ENCODE data around the gene HELZ. TPM values are rescaled to one million over a fixed set of nuclear protein-coding genes. Genes with fewer than 3 reads are reported as not detected.
"Not testable (repeated sequence)": the region's sequence is repeated elsewhere in the genome, so short reads cannot be mapped to it uniquely, and the experiment has no call there.

HELZ gene
- total RNA-seq, 2 experiments from 2014 or later: 55.3 to 58.0 TPM

DNA sequence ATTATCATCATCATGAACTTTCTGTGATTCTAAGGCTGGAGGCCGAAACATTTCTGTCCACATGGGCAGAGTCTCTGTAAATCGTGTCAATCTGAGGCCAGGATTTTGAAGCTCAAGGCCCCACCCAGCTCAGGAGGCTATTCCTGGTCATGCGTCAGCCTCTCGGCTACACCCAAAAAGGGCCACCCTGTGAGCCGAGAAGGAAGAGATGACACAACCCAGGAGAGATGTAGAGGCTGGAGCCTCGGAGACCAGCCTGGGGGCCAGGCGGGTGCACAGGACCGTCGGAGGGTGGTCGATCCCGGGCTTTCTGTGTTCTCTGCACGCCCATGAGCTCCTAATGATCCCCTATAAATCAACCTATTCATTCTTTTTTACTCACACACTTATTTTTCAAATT lies 201.7 kb downstream of the HELZ start:
- H3K36me3 Mint-ChIP-seq (ENCODE audit: low read depth): peaks cover 5% of the 10 kb centered on the region
- H3K9me3 Mint-ChIP-seq (ENCODE audit: low read depth): peaks cover 8% of the 10 kb centered on the region
- no peak for DNase-seq
- intact Hi-C loops (cut with DNase I, micrococcal nuclease): no loop called here
- H3K27me3 Mint-ChIP-seq: no peaks in the 10 kb centered on the region
- POLR2A ChIA-PET: no interaction called here
- CTCF ChIA-PET: interaction anchor here (0.6 kb wide), 1 partner anchor 312 kb away, joined by 3 read pairs; no protein-coding TSS in a partner anchor
- no peaks in the 10 kb centered on the region for H3K4me1 Mint-ChIP-seq
- ATAC-seq: no peak
- H3K4me3 Mint-ChIP-seq: no peak overlapping the region
- H3K27ac Mint-ChIP-seq: no peak overlapping the region

DNA sequence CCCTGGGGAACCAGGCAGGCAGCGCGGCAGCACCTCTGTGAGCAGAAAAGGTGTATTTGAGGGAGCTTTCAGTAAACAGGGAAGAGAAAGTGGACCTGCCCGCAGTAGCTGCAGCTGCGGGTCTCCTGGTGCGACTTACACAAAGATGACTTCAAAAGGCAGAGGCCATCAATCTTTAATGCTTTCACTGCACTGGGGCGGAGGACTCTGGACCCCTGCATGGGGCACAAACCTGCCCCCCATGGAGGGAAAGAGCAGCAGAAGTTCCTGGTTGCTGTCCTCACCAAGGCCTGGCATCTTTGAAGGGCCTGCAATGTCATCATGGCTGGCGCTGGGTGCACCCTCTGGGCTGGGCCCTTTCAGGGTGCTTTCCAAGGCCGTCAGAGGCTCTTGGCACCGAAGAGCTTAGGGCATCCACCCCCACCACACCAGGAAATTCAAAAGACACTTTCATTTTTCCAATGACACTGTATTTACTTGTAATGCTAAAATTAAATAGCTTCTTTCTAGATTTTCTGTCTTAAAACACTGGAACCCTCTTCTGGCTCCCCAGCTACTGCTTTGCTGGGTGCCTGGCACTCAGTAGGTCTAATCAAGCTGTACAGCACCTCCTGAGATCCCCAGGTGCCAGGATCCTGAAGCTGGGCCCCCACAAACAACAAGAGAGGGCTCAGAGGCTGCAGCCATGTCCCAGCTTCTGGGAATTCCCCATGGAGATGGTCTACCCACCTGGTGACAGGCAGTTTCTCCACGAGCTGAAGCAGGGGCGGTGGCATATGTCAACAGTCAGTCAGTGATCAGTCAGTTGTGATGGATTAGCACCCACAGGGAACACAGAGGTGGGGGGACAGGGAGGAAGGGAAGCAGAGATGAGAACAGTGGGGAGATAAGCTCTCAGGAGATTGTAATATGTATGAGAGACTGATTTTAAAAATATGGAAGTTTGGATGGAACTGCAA lies 202.8 kb downstream of the HELZ start:
- Mint-ChIP-seq H3K4me3 (no peak overlapping the region), H3K4me1 (no peaks in the 10 kb centered on the region), H3K36me3 (ENCODE audit: low read depth) (no peaks in the 10 kb centered on the region), H3K27me3 (peaks cover 4% of the 10 kb centered on the region), H3K27ac (no peak overlapping the region), H3K9me3 (ENCODE audit: low read depth) (peaks cover under 1% of the 10 kb centered on the region)
- POLR2A ChIA-PET: interaction anchor here (0.6 kb wide), 1 partner anchor 1574 kb away, joined by 7 read pairs; no protein-coding TSS in a partner anchor
- CTCF ChIA-PET: interaction anchor here (0.6 kb wide), 2 partner anchors 109 to 311 kb away, joined by 3 read pairs; no protein-coding TSS in a partner anchor
- ATAC-seq (no peak), DNase-seq (no peak)
- intact Hi-C loops (cut with DNase I, micrococcal nuclease): no loop called here

DNA sequence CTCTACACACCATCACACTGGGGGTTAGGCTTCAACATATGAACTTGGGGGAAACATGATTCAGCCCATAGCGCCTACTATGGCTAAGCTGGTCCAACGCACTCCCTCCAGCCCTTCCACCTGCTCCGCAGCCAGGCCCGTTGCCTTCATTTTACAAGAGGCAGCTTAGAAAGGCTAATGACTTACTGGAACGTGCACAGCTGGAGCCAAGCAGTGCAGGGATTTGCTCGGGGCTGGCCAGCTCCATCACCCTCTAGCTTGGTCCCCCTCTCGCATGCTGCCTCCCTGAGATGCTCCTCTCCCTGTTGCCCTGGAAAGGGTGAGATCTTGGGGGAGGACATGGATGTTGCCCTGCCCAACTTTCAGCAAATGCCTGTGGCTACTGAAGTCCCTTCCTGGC lies 203.5 kb downstream of the HELZ start:
- Mint-ChIP-seq H3K27ac (no peak overlapping the region), H3K27me3 (peaks cover 4% of the 10 kb centered on the region), H3K4me3 (no peak overlapping the region), H3K9me3 (ENCODE audit: low read depth) (no peaks in the 10 kb centered on the region), H3K36me3 (ENCODE audit: low read depth) (no peaks in the 10 kb centered on the region), H3K4me1 (no peaks in the 10 kb centered on the region)
- no peak for DNase-seq
- ChIA-PET POLR2A (interaction anchor here (0.6 kb wide), 1 partner anchor 1574 kb away, joined by 7 read pairs; no protein-coding TSS in a partner anchor), CTCF (no interaction called here)
- ATAC-seq: no peak
- intact Hi-C loops (cut with DNase I, micrococcal nuclease): no loop called here

DNA sequence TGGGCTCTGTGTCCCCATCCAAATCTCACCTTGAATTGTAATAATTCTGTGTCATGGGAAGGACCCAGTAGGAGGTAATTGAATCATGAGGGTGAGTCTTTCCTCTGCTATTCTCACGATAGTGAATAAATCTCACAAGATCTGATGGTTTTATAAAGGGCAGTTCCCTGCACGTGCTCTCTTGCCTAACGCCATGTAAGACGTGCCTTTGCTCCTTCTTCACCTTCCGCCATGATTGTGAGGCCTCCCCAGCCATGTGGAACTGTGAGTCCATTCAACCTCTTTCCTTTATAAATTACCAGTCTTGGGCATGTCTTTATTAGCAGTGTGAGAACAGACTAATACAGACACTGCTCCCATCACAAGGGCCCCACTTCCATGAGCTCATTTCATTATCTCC lies 203.9 kb downstream of the HELZ start:
- H3K27me3 Mint-ChIP-seq; intact Hi-C loops (cut with DNase I, micrococcal nuclease); H3K4me1 Mint-ChIP-seq; H3K27ac Mint-ChIP-seq; ATAC-seq; CTCF ChIA-PET; H3K4me3 Mint-ChIP-seq; H3K36me3 Mint-ChIP-seq (ENCODE audit: low read depth); DNase-seq; H3K9me3 Mint-ChIP-seq (ENCODE audit: low read depth); POLR2A ChIA-PET: not testable (repeated sequence)

DNA sequence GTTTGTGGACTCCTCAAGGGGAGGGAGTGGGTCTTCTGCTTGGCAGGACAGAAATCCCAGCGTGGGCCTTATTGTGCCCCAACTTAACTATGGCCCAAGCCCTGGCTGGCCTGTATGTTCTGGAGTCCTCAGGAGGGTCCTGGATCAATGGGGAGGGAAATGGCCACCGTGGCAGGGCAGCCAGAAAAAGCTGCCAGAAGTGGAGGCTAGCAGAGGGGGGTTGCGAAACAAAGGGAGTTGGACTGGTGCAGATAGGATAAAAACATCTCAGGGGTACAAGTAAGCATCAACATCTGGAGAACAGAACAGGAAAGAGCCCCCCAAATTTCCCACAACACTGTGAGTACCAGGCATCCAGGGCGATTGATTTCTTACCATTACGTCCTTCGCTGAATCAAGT lies 204.3 kb downstream of the HELZ start:
- Mint-ChIP-seq H3K27me3 (peaks cover 6% of the 10 kb centered on the region), H3K9me3 (ENCODE audit: low read depth) (no peaks in the 10 kb centered on the region), H3K27ac (no peak overlapping the region), H3K4me3 (no peak overlapping the region), H3K36me3 (ENCODE audit: low read depth) (no peaks in the 10 kb centered on the region), H3K4me1 (peaks cover 2% of the 10 kb centered on the region)
- ChIA-PET CTCF (no interaction called here), POLR2A (interaction anchor here (0.6 kb wide), 1 partner anchor 62 kb away, joined by 3 read pairs; no protein-coding TSS in a partner anchor)
- no peak for ATAC-seq
- intact Hi-C loops (cut with DNase I, micrococcal nuclease): no loop called here
- DNase-seq: no peak

DNA sequence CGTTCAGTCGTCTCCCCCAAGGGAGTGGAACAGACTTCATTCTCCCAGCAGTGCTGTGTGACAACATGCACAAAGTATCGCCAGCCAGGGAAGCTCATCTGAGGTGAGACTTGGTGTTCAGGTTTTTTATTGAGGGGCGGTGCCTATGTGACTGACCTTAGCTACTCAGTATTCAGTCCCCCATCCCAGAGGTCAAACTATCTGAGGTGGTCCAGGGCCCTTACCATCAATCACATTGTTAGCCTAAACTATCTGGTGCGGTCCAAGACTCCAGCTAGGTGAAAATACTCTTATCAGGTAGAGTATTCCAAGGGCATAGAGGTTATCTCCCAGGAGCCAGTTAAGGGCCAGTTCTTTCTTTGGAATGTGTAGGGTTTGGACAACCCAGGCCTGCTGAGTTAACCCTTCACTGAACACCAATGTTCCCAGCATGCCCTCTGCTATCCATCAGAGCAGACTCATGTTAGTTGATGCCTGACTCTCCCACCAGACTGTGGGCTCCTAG lies 206.1 kb downstream of the HELZ start:
- H3K4me3 Mint-ChIP-seq: no peak overlapping the region
- H3K27me3 Mint-ChIP-seq: peaks cover 6% of the 10 kb centered on the region
- H3K36me3 Mint-ChIP-seq (ENCODE audit: low read depth): no peaks in the 10 kb centered on the region
- CTCF ChIA-PET: no interaction called here
- H3K27ac Mint-ChIP-seq: no peak overlapping the region
- ATAC-seq (no peak), DNase-seq (no peak)
- no peaks in the 10 kb centered on the region for H3K9me3 Mint-ChIP-seq (ENCODE audit: low read depth)
- intact Hi-C loops (cut with DNase I, micrococcal nuclease): no loop called here
- POLR2A ChIA-PET: no interaction called here
- peaks cover 7% of the 10 kb centered on the region for H3K4me1 Mint-ChIP-seq

DNA sequence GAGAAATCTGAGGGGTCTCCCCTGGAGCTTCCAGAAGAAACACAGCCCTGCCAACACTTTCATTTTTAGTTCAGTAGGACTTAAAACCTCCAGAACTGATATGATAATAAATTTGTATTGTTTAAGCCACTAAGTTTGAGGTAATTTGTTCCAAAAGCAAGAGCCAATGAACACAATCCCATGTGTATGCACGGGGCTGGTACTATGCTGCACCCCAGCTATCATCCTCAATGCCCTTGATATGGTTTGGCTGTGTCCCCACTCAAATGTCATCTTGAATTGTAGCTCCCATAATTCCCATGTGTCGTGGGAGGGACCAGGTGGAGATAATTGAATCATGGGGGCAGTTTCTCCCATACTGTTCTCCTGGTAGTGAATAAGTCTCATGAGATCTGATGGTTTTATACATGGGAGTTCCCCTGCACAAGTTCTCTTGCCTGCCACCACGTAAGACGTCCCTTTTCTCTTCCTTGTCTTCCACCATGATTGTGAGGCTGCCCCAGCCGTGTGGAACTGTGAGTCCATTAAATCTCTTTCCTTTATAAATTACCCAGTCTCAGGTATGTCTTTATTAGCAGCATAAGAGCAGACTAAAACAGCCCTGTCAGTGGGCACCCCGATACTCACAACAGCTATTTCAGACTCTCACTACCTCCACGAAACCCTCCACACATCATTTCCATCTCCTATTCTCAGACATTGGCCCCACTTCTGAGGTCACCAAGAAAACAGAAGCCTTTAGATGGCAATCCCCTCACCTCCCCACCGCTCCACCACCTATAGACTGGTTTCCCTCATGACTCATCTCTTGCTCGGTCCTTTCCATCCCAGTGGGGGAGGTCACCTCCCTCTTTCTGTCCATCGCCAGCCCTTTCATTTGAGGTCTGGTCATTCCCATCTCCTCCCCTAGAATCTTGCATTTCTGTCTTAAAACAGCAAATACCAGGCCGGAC lies 209.6 kb downstream of the HELZ start:
- Mint-ChIP-seq H3K27ac (no peak overlapping the region), H3K36me3 (ENCODE audit: low read depth) (no peaks in the 10 kb centered on the region), H3K27me3 (peaks cover 6% of the 10 kb centered on the region), H3K9me3 (ENCODE audit: low read depth) (no peaks in the 10 kb centered on the region), H3K4me1 (peaks cover 7% of the 10 kb centered on the region), H3K4me3 (no peak overlapping the region)
- intact Hi-C loops (cut with DNase I, micrococcal nuclease): no loop called here
- peak; percentile 47 for ATAC-seq
- ChIA-PET CTCF (no interaction called here), POLR2A (interaction anchor here (0.7 kb wide), 1 partner anchor 117 kb away, joined by 4 read pairs; no protein-coding TSS in a partner anchor)
- DNase-seq: no peak

DNA sequence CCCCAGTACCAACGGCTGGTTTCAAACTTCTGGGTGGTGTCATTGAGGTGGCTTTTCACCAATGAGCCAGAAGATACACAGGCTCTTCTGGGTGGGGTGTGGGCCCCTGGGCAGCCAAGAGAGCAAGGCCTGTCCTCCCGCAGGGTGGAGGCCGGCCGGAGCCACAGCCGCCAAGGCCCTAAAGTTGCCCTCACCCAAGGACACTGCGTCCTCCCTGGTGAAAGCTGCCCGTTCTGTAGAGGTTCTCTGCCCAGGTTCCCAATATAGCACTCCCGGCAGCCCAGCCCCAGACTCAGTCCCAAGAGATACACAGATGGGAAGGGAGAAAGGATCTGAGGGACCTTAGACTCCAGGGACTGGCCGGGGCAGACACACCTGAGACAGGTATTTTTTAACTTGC lies 211.4 kb downstream of the HELZ start:
- CTCF ChIA-PET: no interaction called here
- Mint-ChIP-seq H3K4me3 (no peak overlapping the region), H3K27ac (no peak overlapping the region), H3K27me3 (peaks cover 6% of the 10 kb centered on the region), H3K4me1 (peaks cover 7% of the 10 kb centered on the region), H3K9me3 (ENCODE audit: low read depth) (no peaks in the 10 kb centered on the region), H3K36me3 (ENCODE audit: low read depth) (no peaks in the 10 kb centered on the region)
- no peak for DNase-seq
- intact Hi-C loops (cut with DNase I, micrococcal nuclease): no loop called here
- ATAC-seq: no peak
- POLR2A ChIA-PET: no interaction called here

DNA sequence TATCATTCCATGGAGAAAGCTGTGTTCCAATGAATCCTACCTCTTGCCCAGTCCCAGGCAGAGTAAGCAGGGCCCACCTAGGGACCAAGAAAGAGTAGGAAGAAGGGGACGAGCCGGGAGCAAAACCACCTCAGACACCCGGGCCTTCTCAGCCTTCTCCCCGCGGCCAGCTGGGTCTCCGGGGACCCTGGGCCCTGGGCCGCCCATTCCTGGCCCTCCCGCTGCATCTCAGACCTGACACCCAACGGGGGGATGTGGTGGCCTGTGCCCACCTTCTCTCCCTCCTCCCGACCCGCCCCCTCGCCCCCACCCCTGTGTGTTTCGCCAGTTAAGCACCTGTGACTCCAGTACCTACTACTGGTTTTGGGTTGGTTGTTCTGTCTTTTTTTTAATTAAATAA lies 212.0 kb downstream of the HELZ start:
- H3K27ac Mint-ChIP-seq: no peak overlapping the region
- H3K4me3 Mint-ChIP-seq: no peak overlapping the region
- peaks cover 6% of the 10 kb centered on the region for H3K27me3 Mint-ChIP-seq
- ChIA-PET POLR2A (no interaction called here), CTCF (no interaction called here)
- DNase-seq (no peak), ATAC-seq (no peak)
- H3K9me3 Mint-ChIP-seq (ENCODE audit: low read depth): no peaks in the 10 kb centered on the region
- intact Hi-C loops (cut with DNase I, micrococcal nuclease): no loop called here
- H3K36me3 Mint-ChIP-seq (ENCODE audit: low read depth): no peaks in the 10 kb centered on the region
- H3K4me1 Mint-ChIP-seq: peaks cover 7% of the 10 kb centered on the region

DNA sequence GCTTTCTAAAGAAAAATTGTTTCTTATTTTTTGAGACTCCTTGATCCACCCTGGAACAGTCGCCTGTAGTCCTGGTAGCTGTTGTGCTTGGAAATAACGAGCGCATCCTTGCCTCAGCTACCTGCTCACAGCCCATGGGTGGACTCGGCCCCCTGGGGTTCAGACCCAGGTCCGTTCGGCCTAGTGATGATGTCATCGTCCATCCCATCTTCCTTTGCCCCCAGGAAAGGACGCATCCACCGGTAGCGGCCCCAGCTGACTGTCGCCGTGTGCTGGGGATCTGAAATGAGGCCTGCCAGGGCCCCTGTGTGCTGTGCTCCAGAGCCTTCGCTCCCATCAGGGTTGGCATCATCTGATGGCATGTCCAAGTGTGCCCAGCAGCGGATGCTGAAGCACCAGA lies 212.6 kb downstream of the HELZ start:
- H3K4me3 Mint-ChIP-seq: no peak overlapping the region
- H3K27ac Mint-ChIP-seq: no peak overlapping the region
- no peaks in the 10 kb centered on the region for H3K9me3 Mint-ChIP-seq (ENCODE audit: low read depth)
- H3K4me1 Mint-ChIP-seq: peaks cover 7% of the 10 kb centered on the region
- intact Hi-C loops (cut with DNase I, micrococcal nuclease): no loop called here
- no peak for DNase-seq
- POLR2A ChIA-PET: no interaction called here
- no peak for ATAC-seq
- no peaks in the 10 kb centered on the region for H3K36me3 Mint-ChIP-seq (ENCODE audit: low read depth)
- peaks cover 4% of the 10 kb centered on the region for H3K27me3 Mint-ChIP-seq
- CTCF ChIA-PET: interaction anchor here (0.6 to 0.7 kb wide), 2 partner anchors 15 to 21 kb away, joined by 3 read pairs; no protein-coding TSS in a partner anchor

DNA sequence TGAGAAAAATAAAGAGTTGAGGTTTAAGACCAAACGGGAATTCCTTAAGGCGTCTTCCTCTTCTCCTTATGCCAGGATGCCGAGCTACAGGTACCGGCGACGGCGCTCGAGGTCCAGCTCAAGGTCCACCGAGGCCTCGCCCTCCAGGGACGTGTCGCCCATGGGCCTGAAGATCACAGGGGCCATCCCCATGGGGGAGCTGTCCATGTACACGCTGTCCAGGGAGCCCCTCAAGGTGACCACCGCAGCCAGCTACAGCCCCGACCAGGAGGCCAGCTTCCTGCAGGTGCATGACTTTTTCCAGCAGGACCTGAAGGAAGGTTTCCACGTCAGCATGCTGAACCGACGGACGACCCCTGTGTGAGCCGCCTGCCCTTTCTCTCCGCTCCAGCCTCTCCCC lies 214.4 kb downstream of the HELZ start:
- ATAC-seq (no peak), DNase-seq (no peak)
- H3K27ac Mint-ChIP-seq: no peak overlapping the region
- intact Hi-C loops (cut with DNase I, micrococcal nuclease): no loop called here
- no peak overlapping the region for H3K4me3 Mint-ChIP-seq
- no peaks in the 10 kb centered on the region for H3K9me3 Mint-ChIP-seq (ENCODE audit: low read depth)
- ChIA-PET POLR2A (no interaction called here), CTCF (no interaction called here)
- peaks cover 5% of the 10 kb centered on the region for H3K4me1 Mint-ChIP-seq
- no peaks in the 10 kb centered on the region for H3K36me3 Mint-ChIP-seq (ENCODE audit: low read depth)
- no peaks in the 10 kb centered on the region for H3K27me3 Mint-ChIP-seq

Data from activated CD4-positive, alpha-beta T cell treated with anti-CD3 and anti-CD28 coated beads for 36 hours (primary cell).